GM23338 (cell line): ENCODE results near the gene LRBA. TPM values are rescaled to one million over a fixed set of nuclear protein-coding genes. Genes with fewer than 3 reads are reported as not detected.

Experiments
- ATAC-seq: fragments of 200-7000 bp; cut with Tn5 transposase; 3 replicates; pipeline ENCODE4 v1.9.1; 2020
- DNase-seq: peaks from one replicate; pipeline ENCODE4 v3.0.0-alpha.2; 2015; ENCODE audit warnings: low spot score
- H2AFZ ChIP-seq: fragments of 200-600 bp; sonication (generic); 2 replicates; pipeline ENCODE4 v1.8.0; 2016; ENCODE audit warnings: antibody characterized with exemption, mild to moderate bottlenecking, moderate library complexity
- H3F3A ChIP-seq: fragments of 200-600 bp; sonication (generic); replicated peaks from 2 replicates; pipeline ENCODE4 v1.8.0; 2017; ENCODE audit warnings: antibody characterized with exemption, mixed run types, low read depth
- H3K27ac ChIP-seq: fragments of 200-600 bp; sonication (generic); 2 replicates; pipeline ENCODE4 v1.6.1; 2016; ENCODE audit warnings: low read depth
- H3K27me3 ChIP-seq: fragments of 200-600 bp; sonication (generic); 2 replicates; pipeline ENCODE4 v1.8.0; 2016; ENCODE audit warnings: mild to moderate bottlenecking, mixed run types, moderate library complexity; ENCODE audit not compliant: insufficient read depth
- H3K36me3 ChIP-seq: fragments of 200-600 bp; sonication (generic); 2 replicates; pipeline ENCODE4 v1.8.0; 2016; ENCODE audit warnings: mild to moderate bottlenecking; ENCODE audit not compliant: insufficient read depth
- H3K4me1 ChIP-seq: fragments of 200-600 bp; sonication (generic); 2 replicates; pipeline ENCODE4 v1.8.0; 2016; ENCODE audit warnings: mild to moderate bottlenecking, moderate library complexity; ENCODE audit not compliant: insufficient read depth
- H3K4me2 ChIP-seq: fragments of 200-600 bp; sonication (generic); 2 replicates; pipeline ENCODE4 v1.7.1; 2017; ENCODE audit warnings: mixed run types
- H3K4me3 ChIP-seq: fragments of 200-600 bp; sonication (generic); 2 replicates; pipeline ENCODE4 v1.6.1; 2016; ENCODE audit warnings: mixed run types
- H3K79me2 ChIP-seq: fragments of 200-600 bp; sonication (generic); replicated peaks from 2 replicates; pipeline ENCODE4 v1.8.0; 2017; ENCODE audit warnings: mild to moderate bottlenecking; ENCODE audit not compliant: insufficient read depth
- H3K9me2 ChIP-seq: fragments of 200-600 bp; sonication (generic); 2 replicates; pipeline ENCODE4 v1.8.0; 2017; ENCODE audit not compliant: insufficient read depth
- H4K20me1 ChIP-seq: fragments of 200-600 bp; sonication (generic); replicated peaks from 2 replicates; pipeline ENCODE4 v1.8.0; 2017; ENCODE audit warnings: mild to moderate bottlenecking; ENCODE audit not compliant: insufficient read depth
- H3K27ac Mint-ChIP-seq: 2 replicates; pipeline ENCODE4 v1.8.0; 2020; ENCODE audit warnings: inconsistent platforms, mild to moderate bottlenecking, moderate library complexity, mixed read lengths
- H3K27me3 Mint-ChIP-seq: 3 replicates; pipeline ENCODE4 v1.8.0; 2022; ENCODE audit warnings: low read depth, mild to moderate bottlenecking, moderate library complexity, mixed read lengths, inconsistent platforms; ENCODE audit not compliant: insufficient read depth, poor library complexity
- H3K36me3 Mint-ChIP-seq: 3 replicates; pipeline ENCODE4 v1.8.0; 2021; ENCODE audit warnings: low read depth, mild to moderate bottlenecking, inconsistent platforms, moderate library complexity, mixed read lengths
- H3K4me1 Mint-ChIP-seq: 3 replicates; pipeline ENCODE4 v1.8.0; 2020; ENCODE audit warnings: mild to moderate bottlenecking, inconsistent platforms, mixed read lengths
- H3K4me3 Mint-ChIP-seq: 3 replicates; pipeline ENCODE4 v1.8.0; 2021; ENCODE audit warnings: moderate library complexity, mild to moderate bottlenecking, inconsistent platforms, mixed read lengths
- H3K9me3 Mint-ChIP-seq: 3 replicates; pipeline ENCODE4 v1.8.0; 2020; ENCODE audit warnings: moderate library complexity, mild to moderate bottlenecking, inconsistent platforms, mixed read lengths
- CREB1 ChIP-seq: fragments of 250-450 bp; sonication (Bioruptor Pico); IDR thresholded peaks from 2 replicates; pipeline ENCODE4 v1.5.0; 2020; ENCODE audit warnings: low read depth, mild to moderate bottlenecking, moderate library complexity
- EZH2 ChIP-seq: fragments of 200-600 bp; sonication (generic); IDR thresholded peaks from one replicate; pipeline ENCODE4 v1.8.0; 2017; ENCODE audit warnings: antibody characterized with exemption, mild to moderate bottlenecking, low read depth; ENCODE audit not compliant: unreplicated experiment
- JUNB ChIP-seq: IDR thresholded peaks from one replicate; pipeline ENCODE4 v1.6.1; 2016; ENCODE audit warnings: antibody characterized with exemption; ENCODE audit not compliant: unreplicated experiment
- NANOG ChIP-seq: IDR thresholded peaks from 2 replicates; pipeline ENCODE4 v1.6.1; 2016; ENCODE audit warnings: antibody characterized with exemption, borderline replicate concordance
- STAT1 ChIP-seq: IDR thresholded peaks from one replicate; pipeline ENCODE4 v1.6.1; 2016; ENCODE audit warnings: antibody characterized with exemption; ENCODE audit not compliant: unreplicated experiment
- ZNF331 ChIP-seq: fragments of 250-450 bp; sonication (Bioruptor Pico); IDR thresholded peaks from 2 replicates; pipeline ENCODE4 v1.5.0; 2020; ENCODE audit warnings: low read depth, mild to moderate bottlenecking, moderate library complexity
- polyA plus RNA-seq: library from polyadenylated mRNA; unstranded; fragments of >200 nt; fragmentation: Nextera tagmentation; extraction: Ambion mirVana; gene quantifications from 2 replicates; pipeline ENCODE4 v1.2.1, GENCODE V29; 2016
- total RNA-seq: library from RNA; depleted of rRNA; stranded (reverse); fragments of >200 nt; shearing (Covaris generic); gene quantifications from 2 replicates; pipeline ENCODE4 v1.2.3, GENCODE V29; 2014
- TF ChIP-seq, protein P1 (sequence below): IDR thresholded peaks from one replicate; pipeline ENCODE4 v1.6.1; 2018; ENCODE audit warnings: antibody characterized with exemption; ENCODE audit not compliant: unreplicated experiment
- TF ChIP-seq, protein P2 (sequence below), 2 experiments: fragments of 200-600 bp in 1 of 2; sonication (generic) in 1 of 2; conservative IDR thresholded peaks; 2 replicates each; pipeline versions ENCODE4 v1.5.1 to v1.6.1; 2016 to 2017; ENCODE audit warnings: antibody characterized with exemption in 2 of 2, low read depth in 2 of 2, mild to moderate bottlenecking in 2 of 2, moderate library complexity in 1 of 2
- TF ChIP-seq, protein P3 (sequence below): fragments of 250-450 bp; sonication (Bioruptor Pico); IDR thresholded peaks from 2 replicates; pipeline ENCODE4 v1.5.0; 2020; ENCODE audit warnings: mild to moderate bottlenecking, moderate library complexity

LRBA gene
- total and polyA plus RNA-seq, 2 experiments from 2014 or later, result 23.3 to 126 TPM

DNA sequence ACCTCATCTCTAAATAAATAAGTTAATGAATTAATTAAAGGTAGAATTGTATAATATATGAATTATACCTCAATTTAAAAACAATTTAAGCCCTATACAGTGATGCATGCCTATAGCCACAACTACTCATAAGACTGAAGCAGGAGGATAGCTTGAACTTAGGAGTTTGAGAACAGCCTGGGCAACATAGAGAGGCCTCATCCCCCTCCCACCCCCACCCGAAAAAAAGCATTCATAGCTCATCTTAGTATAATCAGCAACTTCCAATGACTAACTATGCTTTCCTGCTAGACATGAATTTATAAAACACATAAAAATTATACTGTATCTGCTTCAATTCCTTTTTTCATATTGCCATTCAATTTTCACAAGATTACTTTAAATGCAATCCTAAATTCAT lies 1.6 kb downstream of the LRBA start:
- H4K20me1 ChIP-seq, result peaks cover 28% of the 10 kb centered on the region
- H3K27me3 ChIP-seq, result no peaks in the 10 kb centered on the region
- ATAC-seq, result no peak
- peaks cover 20% of the 10 kb centered on the region for H3K4me1 Mint-ChIP-seq
- H3K27ac ChIP-seq, result no peak overlapping the region
- H3F3A ChIP-seq, result 0 out of 2 replicates have a peak, but pooled peaks cover 4% of the 10 kb centered on the region
- H3K27ac Mint-ChIP-seq, result no peak overlapping the region
- no peaks in the 10 kb centered on the region for H3K9me3 Mint-ChIP-seq
- peak overlapping the region; percentile 100 for H3K4me3 Mint-ChIP-seq
- DNase-seq, result no peak
- H3K4me1 ChIP-seq, result peaks cover 15% of the 10 kb centered on the region
- peaks cover 6% of the 10 kb centered on the region for H3K27me3 Mint-ChIP-seq
- H3K9me2 ChIP-seq, result no peaks in the 10 kb centered on the region
- peak overlapping the region; percentile 67 for H3K4me3 ChIP-seq
- peak overlapping the region; percentile 82 for H3K4me2 ChIP-seq
- TF ChIP-seq EZH2, result no peak
- TF ChIP-seq, protein P1, sequence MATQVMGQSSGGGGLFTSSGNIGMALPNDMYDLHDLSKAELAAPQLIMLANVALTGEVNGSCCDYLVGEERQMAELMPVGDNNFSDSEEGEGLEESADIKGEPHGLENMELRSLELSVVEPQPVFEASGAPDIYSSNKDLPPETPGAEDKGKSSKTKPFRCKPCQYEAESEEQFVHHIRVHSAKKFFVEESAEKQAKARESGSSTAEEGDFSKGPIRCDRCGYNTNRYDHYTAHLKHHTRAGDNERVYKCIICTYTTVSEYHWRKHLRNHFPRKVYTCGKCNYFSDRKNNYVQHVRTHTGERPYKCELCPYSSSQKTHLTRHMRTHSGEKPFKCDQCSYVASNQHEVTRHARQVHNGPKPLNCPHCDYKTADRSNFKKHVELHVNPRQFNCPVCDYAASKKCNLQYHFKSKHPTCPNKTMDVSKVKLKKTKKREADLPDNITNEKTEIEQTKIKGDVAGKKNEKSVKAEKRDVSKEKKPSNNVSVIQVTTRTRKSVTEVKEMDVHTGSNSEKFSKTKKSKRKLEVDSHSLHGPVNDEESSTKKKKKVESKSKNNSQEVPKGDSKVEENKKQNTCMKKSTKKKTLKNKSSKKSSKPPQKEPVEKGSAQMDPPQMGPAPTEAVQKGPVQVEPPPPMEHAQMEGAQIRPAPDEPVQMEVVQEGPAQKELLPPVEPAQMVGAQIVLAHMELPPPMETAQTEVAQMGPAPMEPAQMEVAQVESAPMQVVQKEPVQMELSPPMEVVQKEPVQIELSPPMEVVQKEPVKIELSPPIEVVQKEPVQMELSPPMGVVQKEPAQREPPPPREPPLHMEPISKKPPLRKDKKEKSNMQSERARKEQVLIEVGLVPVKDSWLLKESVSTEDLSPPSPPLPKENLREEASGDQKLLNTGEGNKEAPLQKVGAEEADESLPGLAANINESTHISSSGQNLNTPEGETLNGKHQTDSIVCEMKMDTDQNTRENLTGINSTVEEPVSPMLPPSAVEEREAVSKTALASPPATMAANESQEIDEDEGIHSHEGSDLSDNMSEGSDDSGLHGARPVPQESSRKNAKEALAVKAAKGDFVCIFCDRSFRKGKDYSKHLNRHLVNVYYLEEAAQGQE, result no peak
- no peak overlapping the region for H2AFZ ChIP-seq
- no peaks in the 10 kb centered on the region for H3K36me3 ChIP-seq
- H3K79me2 ChIP-seq, result peaks cover 63% of the 10 kb centered on the region
- H3K36me3 Mint-ChIP-seq, result peaks cover 17% of the 10 kb centered on the region; the same call in 2 of the 3 replicates

DNA sequence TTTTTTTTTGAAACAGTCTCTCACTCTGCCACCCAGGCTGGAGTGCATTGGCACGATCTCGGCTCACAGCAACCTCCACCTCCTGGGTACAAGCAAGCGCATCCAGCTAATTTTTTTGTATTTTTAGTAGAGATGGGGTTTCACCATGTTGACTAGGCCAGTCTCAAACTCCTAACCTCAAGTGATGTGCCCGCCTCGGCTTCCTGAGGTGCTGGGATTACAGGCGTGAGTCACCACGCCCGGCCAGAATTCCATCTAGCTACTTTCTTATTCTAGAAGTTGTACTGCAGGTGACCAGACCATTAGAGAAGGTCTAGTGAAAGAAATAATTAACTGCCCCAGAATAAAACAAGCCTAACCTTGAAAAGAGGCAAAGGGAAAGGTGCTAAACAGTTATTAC lies 2.3 kb downstream of the LRBA start:
- Histone ChIP-seq H3K36me3 (no peaks in the 10 kb centered on the region), H3F3A (0 out of 2 replicates have a peak, but pooled peaks cover 4% of the 10 kb centered on the region), H3K27me3 (no peaks in the 10 kb centered on the region), H3K4me3 (peak overlapping the region; percentile 67), H3K9me2 (no peaks in the 10 kb centered on the region), H3K4me1 (peaks cover 15% of the 10 kb centered on the region), H3K27ac (peak overlapping the region; percentile 34; the same call in 1 of the 2 replicates), H3K4me2 (peak overlapping the region; percentile 82), H4K20me1 (peaks cover 28% of the 10 kb centered on the region), H2AFZ (no peak overlapping the region), H3K79me2 (peaks cover 70% of the 10 kb centered on the region)
- no peak for ATAC-seq
- DNase-seq, result peak; percentile 21
- Mint-ChIP-seq H3K36me3 (peaks cover 17% of the 10 kb centered on the region; the same call in 2 of the 3 replicates), H3K4me1 (peaks cover 22% of the 10 kb centered on the region), H3K4me3 (peak overlapping the region; percentile 100), H3K27me3 (peaks cover 5% of the 10 kb centered on the region), H3K9me3 (no peaks in the 10 kb centered on the region), H3K27ac (no peak overlapping the region)
- TF ChIP-seq, protein P2, sequence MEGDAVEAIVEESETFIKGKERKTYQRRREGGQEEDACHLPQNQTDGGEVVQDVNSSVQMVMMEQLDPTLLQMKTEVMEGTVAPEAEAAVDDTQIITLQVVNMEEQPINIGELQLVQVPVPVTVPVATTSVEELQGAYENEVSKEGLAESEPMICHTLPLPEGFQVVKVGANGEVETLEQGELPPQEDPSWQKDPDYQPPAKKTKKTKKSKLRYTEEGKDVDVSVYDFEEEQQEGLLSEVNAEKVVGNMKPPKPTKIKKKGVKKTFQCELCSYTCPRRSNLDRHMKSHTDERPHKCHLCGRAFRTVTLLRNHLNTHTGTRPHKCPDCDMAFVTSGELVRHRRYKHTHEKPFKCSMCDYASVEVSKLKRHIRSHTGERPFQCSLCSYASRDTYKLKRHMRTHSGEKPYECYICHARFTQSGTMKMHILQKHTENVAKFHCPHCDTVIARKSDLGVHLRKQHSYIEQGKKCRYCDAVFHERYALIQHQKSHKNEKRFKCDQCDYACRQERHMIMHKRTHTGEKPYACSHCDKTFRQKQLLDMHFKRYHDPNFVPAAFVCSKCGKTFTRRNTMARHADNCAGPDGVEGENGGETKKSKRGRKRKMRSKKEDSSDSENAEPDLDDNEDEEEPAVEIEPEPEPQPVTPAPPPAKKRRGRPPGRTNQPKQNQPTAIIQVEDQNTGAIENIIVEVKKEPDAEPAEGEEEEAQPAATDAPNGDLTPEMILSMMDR (conservative IDR thresholded peaks at IDR 0.05; ENCODE audit: low read depth in 2 of 2), result no peak
- TF ChIP-seq, protein P3, sequence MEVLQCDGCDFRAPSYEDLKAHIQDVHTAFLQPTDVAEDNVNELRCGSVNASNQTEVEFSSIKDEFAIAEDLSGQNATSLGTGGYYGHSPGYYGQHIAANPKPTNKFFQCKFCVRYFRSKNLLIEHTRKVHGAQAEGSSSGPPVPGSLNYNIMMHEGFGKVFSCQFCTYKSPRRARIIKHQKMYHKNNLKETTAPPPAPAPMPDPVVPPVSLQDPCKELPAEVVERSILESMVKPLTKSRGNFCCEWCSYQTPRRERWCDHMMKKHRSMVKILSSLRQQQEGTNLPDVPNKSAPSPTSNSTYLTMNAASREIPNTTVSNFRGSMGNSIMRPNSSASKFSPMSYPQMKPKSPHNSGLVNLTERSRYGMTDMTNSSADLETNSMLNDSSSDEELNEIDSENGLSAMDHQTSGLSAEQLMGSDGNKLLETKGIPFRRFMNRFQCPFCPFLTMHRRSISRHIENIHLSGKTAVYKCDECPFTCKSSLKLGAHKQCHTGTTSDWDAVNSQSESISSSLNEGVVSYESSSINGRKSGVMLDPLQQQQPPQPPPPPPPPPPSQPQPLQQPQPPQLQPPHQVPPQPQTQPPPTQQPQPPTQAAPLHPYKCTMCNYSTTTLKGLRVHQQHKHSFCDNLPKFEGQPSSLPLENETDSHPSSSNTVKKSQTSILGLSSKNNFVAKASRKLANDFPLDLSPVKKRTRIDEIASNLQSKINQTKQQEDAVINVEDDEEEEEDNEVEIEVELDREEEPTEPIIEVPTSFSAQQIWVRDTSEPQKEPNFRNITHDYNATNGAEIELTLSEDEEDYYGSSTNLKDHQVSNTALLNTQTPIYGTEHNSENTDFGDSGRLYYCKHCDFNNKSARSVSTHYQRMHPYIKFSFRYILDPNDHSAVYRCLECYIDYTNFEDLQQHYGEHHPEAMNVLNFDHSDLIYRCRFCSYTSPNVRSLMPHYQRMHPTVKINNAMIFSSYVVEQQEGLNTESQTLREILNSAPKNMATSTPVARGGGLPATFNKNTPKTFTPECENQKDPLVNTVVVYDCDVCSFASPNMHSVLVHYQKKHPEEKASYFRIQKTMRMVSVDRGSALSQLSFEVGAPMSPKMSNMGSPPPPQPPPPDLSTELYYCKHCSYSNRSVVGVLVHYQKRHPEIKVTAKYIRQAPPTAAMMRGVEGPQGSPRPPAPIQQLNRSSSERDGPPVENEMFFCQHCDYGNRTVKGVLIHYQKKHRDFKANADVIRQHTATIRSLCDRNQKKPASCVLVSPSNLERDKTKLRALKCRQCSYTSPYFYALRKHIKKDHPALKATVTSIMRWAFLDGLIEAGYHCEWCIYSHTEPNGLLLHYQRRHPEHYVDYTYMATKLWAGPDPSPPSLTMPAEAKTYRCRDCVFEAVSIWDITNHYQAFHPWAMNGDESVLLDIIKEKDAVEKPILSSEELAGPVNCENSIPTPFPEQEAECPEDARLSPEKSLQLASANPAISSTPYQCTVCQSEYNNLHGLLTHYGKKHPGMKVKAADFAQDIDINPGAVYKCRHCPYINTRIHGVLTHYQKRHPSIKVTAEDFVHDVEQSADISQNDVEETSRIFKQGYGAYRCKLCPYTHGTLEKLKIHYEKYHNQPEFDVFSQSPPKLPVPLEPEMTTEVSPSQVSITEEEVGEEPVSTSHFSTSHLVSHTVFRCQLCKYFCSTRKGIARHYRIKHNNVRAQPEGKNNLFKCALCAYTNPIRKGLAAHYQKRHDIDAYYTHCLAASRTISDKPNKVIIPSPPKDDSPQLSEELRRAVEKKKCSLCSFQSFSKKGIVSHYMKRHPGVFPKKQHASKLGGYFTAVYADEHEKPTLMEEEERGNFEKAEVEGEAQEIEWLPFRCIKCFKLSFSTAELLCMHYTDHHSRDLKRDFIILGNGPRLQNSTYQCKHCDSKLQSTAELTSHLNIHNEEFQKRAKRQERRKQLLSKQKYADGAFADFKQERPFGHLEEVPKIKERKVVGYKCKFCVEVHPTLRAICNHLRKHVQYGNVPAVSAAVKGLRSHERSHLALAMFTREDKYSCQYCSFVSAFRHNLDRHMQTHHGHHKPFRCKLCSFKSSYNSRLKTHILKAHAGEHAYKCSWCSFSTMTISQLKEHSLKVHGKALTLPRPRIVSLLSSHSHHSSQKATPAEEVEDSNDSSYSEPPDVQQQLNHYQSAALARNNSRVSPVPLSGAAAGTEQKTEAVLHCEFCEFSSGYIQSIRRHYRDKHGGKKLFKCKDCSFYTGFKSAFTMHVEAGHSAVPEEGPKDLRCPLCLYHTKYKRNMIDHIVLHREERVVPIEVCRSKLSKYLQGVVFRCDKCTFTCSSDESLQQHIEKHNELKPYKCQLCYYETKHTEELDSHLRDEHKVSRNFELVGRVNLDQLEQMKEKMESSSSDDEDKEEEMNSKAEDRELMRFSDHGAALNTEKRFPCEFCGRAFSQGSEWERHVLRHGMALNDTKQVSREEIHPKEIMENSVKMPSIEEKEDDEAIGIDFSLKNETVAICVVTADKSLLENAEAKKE (CRISPR knock-in tag), result no peak
- TF ChIP-seq NANOG (no peak), CREB1 (CRISPR knock-in tag) (no peak), EZH2 (no peak), STAT1 (no peak), JUNB (no peak), ZNF331 (CRISPR knock-in tag) (no peak)
